GM12872 (cell line): ENCODE results near the gene DENND1A.

Source experiments
- CTCF ChIP-seq: IDR thresholded peaks from 3 replicates; pipeline ENCODE4 v1.5.1; 2011; ENCODE audit warnings: low read depth, mild to moderate bottlenecking, low read length, moderate library complexity; ENCODE audit not compliant: insufficient read depth

Gene DENND1A

GRCh38 chr9:123863164-123863855 lies 66.6 kb downstream of the DENND1A start:
- no peak for TF ChIP-seq CTCF

DNA sequence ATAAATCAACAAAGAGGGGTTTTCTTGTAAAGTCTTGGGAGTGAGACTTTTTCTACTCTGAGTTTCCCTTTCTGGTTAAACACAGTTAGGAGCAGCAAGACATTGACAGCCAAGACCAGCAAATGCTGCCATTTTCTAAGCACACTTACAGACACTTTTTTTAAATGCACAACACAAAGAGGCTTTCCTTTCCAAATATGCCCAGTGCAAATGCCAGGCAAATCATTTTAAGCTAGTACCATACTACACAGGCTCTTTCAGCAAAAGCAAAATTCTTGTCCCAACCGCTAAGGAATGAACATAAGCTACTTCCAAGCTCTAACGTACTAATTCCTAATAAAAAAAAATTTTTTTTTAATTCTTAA lies 68.2 kb downstream of the DENND1A start:
- TF ChIP-seq CTCF: no peak

- no peak for TF ChIP-seq CTCF
These were observed 68.7 kb downstream of the DENND1A start for GRCh38 chr9:123861086-123861755.

GRCh38 chr9:123860603-123861002 lies 69.3 kb downstream of the DENND1A start:
- TF ChIP-seq CTCF: no peak

- no peak for TF ChIP-seq CTCF
These were observed 77.5 kb downstream of the DENND1A start for GRCh38 chr9:123852403-123852802.

DNA sequence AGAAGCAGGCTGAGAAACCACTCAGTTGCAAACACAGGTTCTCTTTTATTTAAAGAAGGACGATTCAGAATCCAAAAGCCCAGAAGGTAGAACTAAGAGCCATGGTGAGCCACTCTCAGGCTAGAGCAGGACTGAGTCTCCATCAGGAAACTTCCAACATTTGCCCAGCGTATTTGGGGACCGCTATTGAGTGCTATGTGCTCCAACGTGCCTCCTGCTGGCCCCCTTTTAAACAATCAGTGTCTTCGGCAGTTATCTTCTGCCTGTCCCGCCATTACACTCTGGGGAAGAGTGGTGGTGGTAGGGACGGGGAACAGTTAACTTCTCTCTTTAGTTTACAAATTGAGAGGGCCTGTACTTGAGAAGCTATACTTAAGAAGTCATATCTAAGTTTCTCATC lies 78.1 kb downstream of the DENND1A start:
- TF ChIP-seq CTCF: no peak

- TF ChIP-seq CTCF: no peak
These were observed 81.4 kb downstream of the DENND1A start for GRCh38 chr9:123848447-123849085.
